Brain microvascular endothelial cell (primary cell): ENCODE results near the gene MYO15A.
A peak's percentile ranks its signal among the peaks of the same experiment; 100 is the strongest.

Experiments
- DNase-seq: peaks from one replicate; pipeline ENCODE4 v3.0.0-alpha.2; 2020
- H3K27ac ChIP-seq: fragments of 250-450 bp; sonication (Bioruptor Pico); 2 replicates; pipeline ENCODE4 v1.5.1; 2020; ENCODE audit warnings: mild to moderate bottlenecking, moderate library complexity
- H3K27me3 ChIP-seq: fragments of 250-450 bp; sonication (Bioruptor Pico); replicated peaks from 2 replicates; pipeline ENCODE4 v1.5.1; 2020; ENCODE audit warnings: mild to moderate bottlenecking
- H3K36me3 ChIP-seq: fragments of 250-450 bp; sonication (Bioruptor Pico); replicated peaks from 2 replicates; pipeline ENCODE4 v1.5.1; 2020; ENCODE audit warnings: mild to moderate bottlenecking
- H3K4me3 ChIP-seq: 2 replicates; pipeline ENCODE4 v1.5.1; 2011; ENCODE audit warnings: low read depth, mild to moderate bottlenecking, control low read depth, low read length, moderate library complexity
- CTCF ChIP-seq: IDR thresholded peaks from 2 replicates; pipeline ENCODE4 v1.5.1; 2011; ENCODE audit warnings: low read depth, mild to moderate bottlenecking, moderate library complexity, low read length, control low read depth, inconsistent platforms; ENCODE audit errors: missing control alignments
- in situ Hi-C: cut with HindIII; loops from 2 replicates; pipeline ENCODE4 v1.10.0; 2017; ENCODE audit warnings: low sequenced_read_pairs, low pct_ligation_motif_present

The MYO15A gene

GRCh38 chr17:18079543-18079942 lies 29.0 kb upstream of the MYO15A start:
- Histone ChIP-seq H3K27ac (no peak overlapping the region), H3K36me3 (no peaks in the 10 kb centered on the region), H3K4me3 (no peak overlapping the region), H3K27me3 (peaks cover 1% of the 10 kb centered on the region)
- no peak for DNase-seq
- in situ Hi-C loops = no loop called here
- no peak for TF ChIP-seq CTCF

GRCh38 chr17:18084256-18084655 lies 24.3 kb upstream of the MYO15A start:
- Histone ChIP-seq H3K4me3 (no peak overlapping the region), H3K36me3 (no peaks in the 10 kb centered on the region), H3K27ac (no peak overlapping the region), H3K27me3 (no peaks in the 10 kb centered on the region)
- no peak for TF ChIP-seq CTCF
- no peak for DNase-seq
- in situ Hi-C loops = no loop called here

DNA sequence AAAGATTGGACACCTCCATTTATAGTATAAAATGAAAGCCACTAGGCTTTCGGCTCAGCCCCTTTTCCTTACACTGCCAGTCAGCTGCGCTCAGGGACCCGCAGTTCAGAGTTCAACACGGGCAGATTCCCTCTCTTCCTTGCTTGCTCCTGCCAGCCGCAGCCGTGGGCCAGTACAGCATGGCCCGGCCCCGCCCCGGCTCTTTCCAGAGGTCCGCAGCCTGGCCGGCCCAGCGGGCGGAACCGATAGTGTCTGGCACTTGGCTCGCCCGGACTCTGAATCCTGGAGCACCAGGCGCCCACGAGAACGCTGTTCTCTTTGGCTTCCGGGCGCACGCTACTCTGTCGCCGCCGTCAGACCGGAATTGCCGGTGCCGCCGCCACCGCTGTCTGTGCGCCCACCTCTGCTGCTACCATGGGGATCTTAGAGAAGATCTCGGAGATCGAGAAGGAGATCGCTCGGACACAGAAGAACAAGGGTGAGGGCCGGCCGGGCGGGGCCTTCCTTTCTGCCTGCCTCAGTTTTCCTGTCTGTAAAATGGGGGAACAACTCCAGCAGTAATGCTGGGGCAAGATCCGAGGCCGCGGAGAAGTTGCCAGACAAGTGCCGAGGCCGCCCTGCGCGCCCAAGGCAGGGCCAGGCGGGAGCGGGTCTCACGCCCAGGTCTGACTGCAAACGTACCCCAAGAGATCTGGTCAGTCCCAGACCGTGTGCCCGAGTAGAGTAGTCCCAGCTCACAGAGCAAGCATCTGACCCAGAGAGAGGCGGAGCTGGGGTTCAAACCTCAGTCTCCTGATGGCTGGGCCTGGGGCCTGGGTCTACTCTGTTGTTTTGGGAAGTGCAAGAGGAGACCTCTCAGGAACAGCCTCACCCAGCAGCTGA lies 20.7 kb upstream of the MYO15A start, which contains the start of gene DRG2:
DRG2 (plus strand) TSS at position 339 of the 882 bp plus-strand sequence; CDS start at position 415, 76 bp downstream.
- TF ChIP-seq CTCF = peak; percentile 6
- Histone ChIP-seq H3K27ac (peak within 1 kb of the TSS; percentile 13), H3K27me3 (no peaks in the 10 kb centered on the region), H3K4me3 (peak within 1 kb of the TSS; percentile 97), H3K36me3 (peaks cover 4% of the 10 kb centered on the region)
- peak; percentile 83 for DNase-seq
- in situ Hi-C loops = no loop called here

DNA sequence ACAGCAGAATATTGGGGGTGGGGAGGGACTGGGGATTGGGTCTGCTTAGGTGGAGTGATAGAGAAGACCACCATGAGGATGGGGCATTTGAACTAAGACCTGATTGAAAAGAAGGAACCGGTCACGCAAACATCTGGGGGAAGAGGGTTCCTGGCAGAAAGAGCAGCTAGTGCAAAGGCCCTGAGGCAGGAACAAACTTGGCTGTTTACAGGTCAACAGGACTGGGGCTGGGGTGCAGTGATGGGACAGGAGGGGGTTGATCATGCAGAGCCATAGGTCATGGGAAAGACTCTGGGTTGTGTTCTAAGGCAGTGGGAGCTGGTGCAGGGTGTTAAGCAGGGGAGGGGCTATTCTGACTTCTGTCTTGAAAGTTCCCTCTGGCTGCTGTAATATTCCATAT lies 18.9 kb upstream of the MYO15A start:
- no peaks in the 10 kb centered on the region for H3K27me3 ChIP-seq
- no peak for TF ChIP-seq CTCF
- in situ Hi-C loops = no loop called here
- DNase-seq = no peak
- H3K4me3 ChIP-seq = no peak overlapping the region
- no peak overlapping the region for H3K27ac ChIP-seq
- H3K36me3 ChIP-seq = peaks cover 15% of the 10 kb centered on the region

DNA sequence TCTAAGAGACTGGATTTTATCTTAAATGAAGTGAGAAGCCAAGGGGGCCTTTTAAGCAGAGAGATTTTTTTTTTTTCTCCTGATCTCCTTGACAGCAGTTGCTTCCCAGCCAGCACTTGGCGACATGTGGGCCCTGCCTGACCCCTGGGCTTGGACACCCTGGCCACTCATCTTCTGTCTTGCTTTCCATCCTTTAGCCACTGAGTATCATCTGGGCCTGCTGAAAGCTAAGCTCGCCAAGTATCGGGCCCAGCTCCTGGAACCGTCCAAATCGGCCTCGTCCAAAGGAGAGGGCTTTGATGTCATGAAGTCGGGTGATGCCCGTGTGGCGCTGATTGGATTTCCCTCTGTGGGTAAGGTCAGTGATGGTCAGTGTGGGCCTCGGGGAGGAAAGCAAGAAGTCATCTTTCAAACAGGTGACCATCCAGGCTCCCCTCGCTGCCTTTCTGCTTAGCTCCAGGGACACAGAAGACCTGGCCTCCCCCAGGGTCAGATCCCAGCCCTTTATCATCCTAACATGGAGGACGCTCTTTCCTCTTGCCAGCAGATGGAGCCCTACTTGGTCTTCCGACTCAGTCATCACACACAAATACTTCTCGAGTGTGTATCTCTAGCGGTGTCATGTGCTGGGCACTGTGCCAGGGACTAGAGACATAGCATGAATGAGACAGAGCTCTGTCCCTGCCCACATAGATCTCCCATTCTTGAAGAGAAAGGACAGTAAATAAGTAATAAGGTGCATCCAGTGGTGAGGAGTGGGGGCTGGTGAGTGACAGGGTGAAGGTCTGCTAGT lies 14.7 kb upstream of the MYO15A start:
- in situ Hi-C loops = no loop called here
- Histone ChIP-seq H3K4me3 (no peak overlapping the region), H3K27ac (no peak overlapping the region), H3K36me3 (peaks cover 35% of the 10 kb centered on the region), H3K27me3 (no peaks in the 10 kb centered on the region)
- peak; percentile 89 for DNase-seq
- TF ChIP-seq CTCF = peak; percentile 74
